Measurements from ENCODE around the gene HES4. TPM values are rescaled to one million over a fixed set of nuclear protein-coding genes. Genes with fewer than 3 reads are reported as not detected.

The HES4 gene
- total and polyA plus RNA-seq, 2 donors (not counting 3 experiments of a cell fraction or from before 2014, with no cell fraction given), result 30.5 to 37.6 TPM

DNA sequence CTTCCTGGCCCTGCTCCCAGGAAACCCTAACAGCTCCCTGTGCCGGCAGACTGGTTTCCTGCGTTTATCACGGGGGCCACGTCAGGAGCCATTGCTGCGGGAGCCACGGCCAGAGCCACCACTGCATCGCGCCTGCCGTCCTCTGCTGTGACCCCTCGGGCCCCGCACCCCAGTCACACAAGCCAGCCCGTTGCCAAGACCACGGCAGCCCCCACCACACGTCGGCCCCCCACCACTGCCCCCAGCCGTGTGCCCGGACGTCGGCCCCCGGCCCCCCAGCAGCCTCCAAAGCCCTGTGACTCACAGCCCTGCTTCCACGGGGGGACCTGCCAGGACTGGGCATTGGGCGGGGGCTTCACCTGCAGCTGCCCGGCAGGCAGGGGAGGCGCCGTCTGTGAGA lies 48.1 kb upstream of the HES4 start:
- H3K4me3 ChIP-seq (replicated peaks in 1 of 3; ENCODE audit: insufficient read depth in 1 of 3, low read depth in 1 of 3, low read length in 3 of 3), result no peak overlapping the region
- intact Hi-C loops (cut with micrococcal nuclease), result no loop called here
- H3K9ac ChIP-seq (replicated peaks; ENCODE audit: extremely low read depth, insufficient read depth, low read length), result no peak overlapping the region
- dilution Hi-C loops (cut with MboI; ENCODE audit: extremely low pct_ligation_motif_present, low sequenced_read_pairs), result no loop called here
- TF ChIP-seq GATA2 (IDR thresholded peaks at IDR 0.05; ENCODE audit: insufficient read depth, insufficient read length, low read depth, low read length) (no peak), FOS (IDR thresholded peaks at IDR 0.05; ENCODE audit: borderline replicate concordance, insufficient read depth, low read length) (no peak), POLR2A (IDR thresholded peaks at IDR 0.05; ENCODE audit: low read depth, low read length) (no peak), MYC (IDR thresholded peaks at IDR 0.05; ENCODE audit: low read depth, low read length) (no peak), EZH2 (IDR thresholded peaks at IDR 0.05; ENCODE audit: borderline replicate concordance, low read depth, low read length, severe bottlenecking) (no peak), POLR2AphosphoS5 (IDR thresholded peaks at IDR 0.05; ENCODE audit: insufficient read depth, low read depth, low read length) (no peak), JUN (IDR thresholded peaks at IDR 0.05; ENCODE audit: borderline replicate concordance, insufficient read depth, insufficient read length, low read depth) (no peak)
- TF ChIP-seq, protein P1, sequence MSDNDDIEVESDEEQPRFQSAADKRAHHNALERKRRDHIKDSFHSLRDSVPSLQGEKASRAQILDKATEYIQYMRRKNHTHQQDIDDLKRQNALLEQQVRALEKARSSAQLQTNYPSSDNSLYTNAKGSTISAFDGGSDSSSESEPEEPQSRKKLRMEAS (IDR thresholded peaks at IDR 0.05; ENCODE audit: insufficient read depth, insufficient read length), result no peak
- TF ChIP-seq, protein P2, sequence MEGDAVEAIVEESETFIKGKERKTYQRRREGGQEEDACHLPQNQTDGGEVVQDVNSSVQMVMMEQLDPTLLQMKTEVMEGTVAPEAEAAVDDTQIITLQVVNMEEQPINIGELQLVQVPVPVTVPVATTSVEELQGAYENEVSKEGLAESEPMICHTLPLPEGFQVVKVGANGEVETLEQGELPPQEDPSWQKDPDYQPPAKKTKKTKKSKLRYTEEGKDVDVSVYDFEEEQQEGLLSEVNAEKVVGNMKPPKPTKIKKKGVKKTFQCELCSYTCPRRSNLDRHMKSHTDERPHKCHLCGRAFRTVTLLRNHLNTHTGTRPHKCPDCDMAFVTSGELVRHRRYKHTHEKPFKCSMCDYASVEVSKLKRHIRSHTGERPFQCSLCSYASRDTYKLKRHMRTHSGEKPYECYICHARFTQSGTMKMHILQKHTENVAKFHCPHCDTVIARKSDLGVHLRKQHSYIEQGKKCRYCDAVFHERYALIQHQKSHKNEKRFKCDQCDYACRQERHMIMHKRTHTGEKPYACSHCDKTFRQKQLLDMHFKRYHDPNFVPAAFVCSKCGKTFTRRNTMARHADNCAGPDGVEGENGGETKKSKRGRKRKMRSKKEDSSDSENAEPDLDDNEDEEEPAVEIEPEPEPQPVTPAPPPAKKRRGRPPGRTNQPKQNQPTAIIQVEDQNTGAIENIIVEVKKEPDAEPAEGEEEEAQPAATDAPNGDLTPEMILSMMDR (IDR thresholded peaks at IDR 0.05; ENCODE audit: extremely low read depth in 1 of 2, insufficient read depth in 1 of 2, low read depth in 1 of 2, low read length in 2 of 2), result no peak
- H3K79me2 ChIP-seq (ENCODE audit: control insufficient read depth, insufficient read depth, low read length), result no peaks in the 10 kb centered on the region
- ChIA-PET CTCF (no interaction called here), POLR2A (no interaction called here)
- H3K9me3 ChIP-seq (replicated peaks; ENCODE audit: control insufficient read depth, insufficient read depth, low read length), result no peaks in the 10 kb centered on the region
- no peaks in the 10 kb centered on the region for H4K20me1 ChIP-seq (replicated peaks; ENCODE audit: control insufficient read depth, extremely low read depth, insufficient read depth, low read length)
- FAIRE-seq (no peak), DNase-seq (ENCODE audit: low read depth, low spot score) (no peak)
- BruUV-seq (replicated peaks), result no TSS peak
- no peak overlapping the region for H2AFZ ChIP-seq (ENCODE audit: low read depth, low read length)
- H3K4me2 ChIP-seq (ENCODE audit: insufficient read depth, low read length), result no peak overlapping the region
- no peaks in the 10 kb centered on the region for H3K9me1 ChIP-seq (replicated peaks; ENCODE audit: control insufficient read depth, extremely low read depth, insufficient read depth, low read length)
- no peak overlapping the region for H3K27ac ChIP-seq (ENCODE audit: insufficient read depth, low read depth, low read length)
- no peaks in the 10 kb centered on the region for H3K4me1 ChIP-seq (ENCODE audit: control insufficient read depth, extremely low read depth, insufficient read depth, low read length)
- H3K27me3 ChIP-seq (ENCODE audit: control insufficient read depth in 2 of 2, insufficient read depth in 2 of 2, low read length in 2 of 2), result no peaks in the 10 kb centered on the region
- H3K36me3 ChIP-seq (ENCODE audit: control insufficient read depth in 2 of 2, extremely low read depth in 1 of 2, insufficient read depth in 2 of 2, low read length in 2 of 2), result peaks cover 0 to 24% of the 10 kb centered on the region in 2 experiments
